ENCODE data around the gene ADAMTS17. TPM values are rescaled to one million over a fixed set of nuclear protein-coding genes. Genes with fewer than 3 reads are reported as not detected.
"Not testable (repeated sequence)": the region's sequence is repeated elsewhere in the genome, so short reads cannot be mapped to it uniquely, and the experiment has no call there.

The ADAMTS17 gene
- total and polyA plus RNA-seq, 4 experiments from 2014 or later = 2.1 to 6.2 (median 4.8) TPM

DNA sequence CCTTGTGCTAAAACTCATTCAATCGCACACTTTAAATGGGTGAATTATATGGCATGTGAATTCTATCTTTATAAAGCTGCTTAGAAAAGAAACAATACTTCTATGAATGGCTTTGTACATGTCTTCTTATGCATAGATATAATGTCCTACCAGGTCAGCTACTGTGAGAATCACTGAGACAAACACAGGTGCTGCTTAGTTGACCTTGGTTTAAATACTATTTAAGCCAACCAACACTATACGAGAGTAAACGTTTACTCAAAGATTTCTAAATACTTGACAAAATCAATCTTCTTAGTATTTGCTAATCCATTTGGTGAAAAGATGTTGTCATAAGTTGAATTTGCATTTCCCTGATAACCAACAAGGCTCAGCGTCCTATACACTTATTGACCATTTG lies 260.3 kb downstream of the ADAMTS17 start:
- Mint-ChIP-seq H3K4me3 (no peak overlapping the region), H3K4me1 (no peaks in the 10 kb centered on the region), H3K27ac (no peak overlapping the region), H3K27me3 (no peaks in the 10 kb centered on the region), H3K9me3 (peaks cover 0 to 2% (median under 1%) of the 10 kb centered on the region in 8 donors), H3K36me3 (peaks cover 4 to 31% of the 10 kb centered on the region in 2 donors)
- DNase-seq = no peak
- H3K4me1 ChIP-seq (ENCODE audit: insufficient read depth, low read length) = no peaks in the 10 kb centered on the region
- no peaks in the 10 kb centered on the region for H3K27me3 ChIP-seq (ENCODE audit: insufficient read depth, low read length)
- H3K27ac ChIP-seq (ENCODE audit: low read depth, low read length) = no peak overlapping the region
- H3K9me3 ChIP-seq (ENCODE audit: control insufficient read depth in 1 of 2, low read length in 2 of 2) = no peaks in the 10 kb centered on the region
- CTCF ChIA-PET (ENCODE audit: partially characterized antibody) = no interaction called here
- no peak overlapping the region for H3K4me3 ChIP-seq (ENCODE audit: low read length in 2 of 2)
- POLR2A ChIA-PET (ENCODE audit: partially characterized antibody) = no interaction called here
- no peaks in the 10 kb centered on the region for H3K36me3 ChIP-seq (ENCODE audit: insufficient read depth, low read length)
- intact Hi-C loops (cut with micrococcal nuclease) = no loop called here

DNA sequence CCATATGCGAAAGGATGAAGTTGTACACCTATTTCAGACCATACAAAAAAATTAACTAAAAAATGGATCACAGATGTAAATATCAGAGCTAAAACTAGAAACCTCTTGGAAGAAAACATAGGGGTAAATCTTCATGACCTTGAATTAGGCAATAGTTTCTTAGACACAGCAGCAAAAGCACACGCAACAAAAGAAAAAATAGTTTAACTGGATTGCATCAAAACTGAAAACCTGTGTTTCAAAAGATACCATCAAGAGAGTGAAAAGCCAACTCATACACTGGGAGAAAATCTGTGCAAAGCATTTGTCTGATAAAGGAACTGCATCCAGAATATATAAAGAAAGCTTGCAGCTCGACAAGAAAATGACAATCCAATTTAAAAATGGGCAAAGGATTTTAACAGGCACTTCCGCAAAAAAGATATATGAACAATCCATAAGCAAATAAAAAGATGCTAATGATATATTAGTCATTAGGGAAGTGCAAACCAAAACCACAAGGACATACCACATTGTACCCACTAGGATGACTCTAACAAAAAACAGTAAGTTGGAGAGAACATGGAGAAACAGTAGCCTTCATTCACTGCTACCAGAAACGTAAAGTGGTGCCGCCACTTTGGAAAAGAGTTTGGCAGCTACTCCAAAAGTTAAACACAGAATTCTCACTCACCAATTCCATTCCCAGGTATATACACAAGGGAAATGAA lies 263.1 kb downstream of the ADAMTS17 start:
- H3K36me3 ChIP-seq (ENCODE audit: insufficient read depth, low read length) = no peaks in the 10 kb centered on the region
- Mint-ChIP-seq H3K27me3 (no peaks in the 10 kb centered on the region), H3K9me3 (peaks cover 0 to 2% (median 0%) of the 10 kb centered on the region in 8 donors), H3K27ac (no peak overlapping the region), H3K4me1 (no peaks in the 10 kb centered on the region), H3K4me3 (no peak overlapping the region), H3K36me3 (peaks cover 4 to 17% of the 10 kb centered on the region in 2 donors)
- no peak for DNase-seq
- no peaks in the 10 kb centered on the region for H3K9me3 ChIP-seq (ENCODE audit: control insufficient read depth in 1 of 2, low read length in 2 of 2)
- H3K4me3 ChIP-seq (ENCODE audit: low read length in 2 of 2) = no peak overlapping the region
- no peaks in the 10 kb centered on the region for H3K4me1 ChIP-seq (ENCODE audit: insufficient read depth, low read length)
- ChIA-PET POLR2A (ENCODE audit: partially characterized antibody) (no interaction called here), CTCF (ENCODE audit: partially characterized antibody) (no interaction called here)
- H3K27me3 ChIP-seq (ENCODE audit: insufficient read depth, low read length) = no peaks in the 10 kb centered on the region
- H3K27ac ChIP-seq (ENCODE audit: low read depth, low read length) = no peak overlapping the region
- intact Hi-C loops (cut with micrococcal nuclease) = no loop called here

DNA sequence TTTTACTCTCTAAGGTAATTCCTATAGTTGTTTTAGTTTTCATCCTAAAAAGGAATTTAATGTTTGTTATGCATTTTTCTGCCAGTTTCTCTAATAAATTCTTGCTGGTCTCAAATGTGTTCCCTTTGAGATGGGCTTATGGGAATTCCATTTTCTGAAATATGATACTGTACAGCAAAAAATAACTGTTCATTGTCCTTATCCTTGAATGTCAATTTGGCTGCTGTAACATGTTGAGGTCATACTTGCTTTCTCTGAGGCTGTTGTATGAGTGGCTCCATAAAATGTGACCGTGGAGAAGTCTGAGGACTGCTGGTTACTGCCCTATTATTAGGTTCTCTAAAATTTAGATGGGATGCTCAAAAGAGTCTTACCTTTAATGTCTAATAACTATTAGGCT lies 266.5 kb downstream of the ADAMTS17 start:
- H3K4me1 Mint-ChIP-seq = no peaks in the 10 kb centered on the region
- no peak overlapping the region for H3K27ac Mint-ChIP-seq
- no peak overlapping the region for H3K4me3 Mint-ChIP-seq
- ChIA-PET POLR2A (ENCODE audit: partially characterized antibody) (no interaction called here), CTCF (ENCODE audit: partially characterized antibody) (no interaction called here)
- Histone ChIP-seq H3K27ac (ENCODE audit: low read depth, low read length) (no peak overlapping the region), H3K36me3 (ENCODE audit: insufficient read depth, low read length) (no peaks in the 10 kb centered on the region), H3K4me3 (ENCODE audit: low read length in 2 of 2) (no peak overlapping the region), H3K27me3 (ENCODE audit: insufficient read depth, low read length) (no peaks in the 10 kb centered on the region), H3K9me3 (ENCODE audit: control insufficient read depth in 1 of 2, low read length in 2 of 2) (no peaks in the 10 kb centered on the region), H3K4me1 (ENCODE audit: insufficient read depth, low read length) (no peaks in the 10 kb centered on the region)
- H3K9me3 Mint-ChIP-seq = peaks cover 0 to 7% (median 3%) of the 10 kb centered on the region in 8 donors
- DNase-seq = no peak
- peaks cover 1 to 9% of the 10 kb centered on the region in 2 donors for H3K36me3 Mint-ChIP-seq
- intact Hi-C loops (cut with micrococcal nuclease) = no loop called here
- H3K27me3 Mint-ChIP-seq = peaks cover 0 to 1% of the 10 kb centered on the region in 2 donors

DNA sequence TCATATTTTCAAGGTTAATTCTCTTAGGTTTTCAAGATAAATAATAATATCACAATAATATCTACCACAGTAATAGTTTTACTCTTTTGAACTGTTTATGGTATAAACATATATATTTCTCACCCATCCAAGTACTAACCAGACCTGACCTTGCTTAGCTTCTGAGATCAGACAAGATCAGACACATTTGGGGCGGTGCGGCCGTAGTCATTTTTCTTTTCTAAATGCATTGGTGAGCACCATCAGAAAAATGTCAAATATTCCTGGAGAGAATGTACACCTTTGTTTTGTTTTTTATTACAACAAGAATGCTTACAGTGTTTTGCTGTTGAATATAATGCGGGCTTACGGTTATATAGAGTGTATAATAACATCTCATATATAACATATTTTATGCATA lies 267.8 kb downstream of the ADAMTS17 start:
- Mint-ChIP-seq H3K27me3 (peaks cover 0 to 1% of the 10 kb centered on the region in 2 donors), H3K27ac (no peak overlapping the region), H3K4me3 (no peak overlapping the region), H3K36me3 (peaks cover 2 to 13% of the 10 kb centered on the region in 2 donors), H3K9me3 (peaks cover 0 to 11% (median 5%) of the 10 kb centered on the region in 8 donors), H3K4me1 (no peaks in the 10 kb centered on the region)
- H3K9me3 ChIP-seq (ENCODE audit: control insufficient read depth in 1 of 2, low read length in 2 of 2) = no peaks in the 10 kb centered on the region
- H3K4me1 ChIP-seq (ENCODE audit: insufficient read depth, low read length) = no peaks in the 10 kb centered on the region
- no peak for DNase-seq
- POLR2A ChIA-PET (ENCODE audit: partially characterized antibody) = no interaction called here
- CTCF ChIA-PET (ENCODE audit: partially characterized antibody) = no interaction called here
- no peak overlapping the region for H3K27ac ChIP-seq (ENCODE audit: low read depth, low read length)
- H3K36me3 ChIP-seq (ENCODE audit: insufficient read depth, low read length) = no peaks in the 10 kb centered on the region
- H3K27me3 ChIP-seq (ENCODE audit: insufficient read depth, low read length) = no peaks in the 10 kb centered on the region
- no peak overlapping the region for H3K4me3 ChIP-seq (ENCODE audit: low read length in 2 of 2)
- intact Hi-C loops (cut with micrococcal nuclease) = no loop called here

DNA sequence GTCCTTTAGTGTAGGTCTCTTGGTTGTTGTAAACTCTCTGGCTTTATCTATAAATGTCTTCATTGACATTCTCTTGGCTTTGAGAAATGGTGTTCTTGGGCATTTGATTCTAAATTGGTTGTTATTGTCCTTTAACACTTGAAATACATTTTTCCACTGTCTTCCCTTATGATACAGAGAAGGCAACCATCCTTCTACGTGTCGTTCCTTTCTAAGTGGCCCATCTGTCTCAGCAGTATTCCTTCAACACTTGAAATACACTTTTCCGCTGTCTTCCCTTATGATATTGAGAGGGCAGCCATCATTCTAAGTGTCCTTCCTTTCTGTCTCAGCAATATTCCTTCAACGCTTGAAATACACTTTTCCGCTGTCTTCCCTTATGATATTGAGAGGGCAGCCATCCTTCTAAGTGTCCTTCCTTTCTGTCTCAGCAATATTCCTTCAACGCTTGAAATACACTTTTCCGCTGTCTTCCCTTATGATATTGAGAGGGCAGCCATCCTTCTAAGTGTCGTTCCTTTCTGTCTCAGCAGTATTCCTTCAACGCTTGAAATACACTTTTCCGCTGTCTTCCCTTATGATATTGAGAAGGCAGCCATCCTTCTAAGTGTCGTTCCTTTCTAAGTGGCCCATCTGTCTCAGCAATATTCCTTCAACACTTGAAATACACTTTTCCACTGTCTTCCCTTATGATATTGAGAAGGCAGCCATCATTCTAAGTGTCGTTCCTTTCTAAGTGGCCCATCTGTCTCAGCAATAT lies 275.1 kb downstream of the ADAMTS17 start:
- Mint-ChIP-seq H3K36me3 (peaks cover 19 to 43% of the 10 kb centered on the region in 2 donors), H3K9me3 (peaks cover 0 to 15% (median 6%) of the 10 kb centered on the region in 8 donors)
- H3K4me1 ChIP-seq (ENCODE audit: insufficient read depth, low read length); H3K27ac ChIP-seq (ENCODE audit: low read depth, low read length); H3K27ac Mint-ChIP-seq; H3K4me3 Mint-ChIP-seq; H3K4me3 ChIP-seq (ENCODE audit: low read length in 2 of 2); DNase-seq; H3K4me1 Mint-ChIP-seq; H3K9me3 ChIP-seq (ENCODE audit: control insufficient read depth in 1 of 2, low read length in 2 of 2); POLR2A ChIA-PET (ENCODE audit: partially characterized antibody); H3K27me3 Mint-ChIP-seq; CTCF ChIA-PET (ENCODE audit: partially characterized antibody); intact Hi-C loops (cut with micrococcal nuclease); H3K27me3 ChIP-seq (ENCODE audit: insufficient read depth, low read length); H3K36me3 ChIP-seq (ENCODE audit: insufficient read depth, low read length): not testable (repeated sequence)

DNA sequence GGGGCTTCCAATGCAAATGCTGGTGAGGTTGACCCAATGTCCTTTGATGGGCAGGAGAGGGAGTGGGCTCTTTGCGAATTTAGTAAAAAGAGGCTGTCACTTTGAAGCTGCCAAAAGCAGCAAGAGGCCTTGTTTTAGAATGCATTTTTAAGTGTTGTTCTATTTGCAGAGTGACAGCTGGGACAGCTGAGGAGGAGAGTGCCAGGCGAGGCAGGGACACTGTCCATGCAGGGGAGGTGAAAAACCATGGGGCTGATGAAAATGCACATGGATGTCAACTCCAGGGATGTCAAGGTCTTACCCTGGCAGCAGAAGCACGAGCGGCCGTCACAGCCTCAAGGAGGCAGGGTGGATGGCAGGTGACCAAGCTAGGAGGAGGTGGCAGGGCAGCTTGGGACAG lies 279.8 kb downstream of the ADAMTS17 start:
- no peaks in the 10 kb centered on the region for H3K27me3 Mint-ChIP-seq
- no peaks in the 10 kb centered on the region for H3K4me1 Mint-ChIP-seq
- Histone ChIP-seq H3K27me3 (ENCODE audit: insufficient read depth, low read length) (no peaks in the 10 kb centered on the region), H3K9me3 (ENCODE audit: control insufficient read depth in 1 of 2, low read length in 2 of 2) (no peaks in the 10 kb centered on the region), H3K27ac (ENCODE audit: low read depth, low read length) (no peak overlapping the region), H3K4me1 (ENCODE audit: insufficient read depth, low read length) (no peaks in the 10 kb centered on the region), H3K4me3 (ENCODE audit: low read length in 2 of 2) (no peak overlapping the region), H3K36me3 (ENCODE audit: insufficient read depth, low read length) (no peaks in the 10 kb centered on the region)
- CTCF ChIA-PET (ENCODE audit: partially characterized antibody) = no interaction called here
- H3K36me3 Mint-ChIP-seq = peaks cover 14 to 32% of the 10 kb centered on the region in 2 donors
- no peak overlapping the region for H3K4me3 Mint-ChIP-seq
- POLR2A ChIA-PET (ENCODE audit: partially characterized antibody) = no interaction called here
- H3K9me3 Mint-ChIP-seq = peaks cover 0 to 5% (median 0%) of the 10 kb centered on the region in 8 donors
- no peak for DNase-seq
- intact Hi-C loops (cut with micrococcal nuclease) = no loop called here
- no peak overlapping the region for H3K27ac Mint-ChIP-seq

DNA sequence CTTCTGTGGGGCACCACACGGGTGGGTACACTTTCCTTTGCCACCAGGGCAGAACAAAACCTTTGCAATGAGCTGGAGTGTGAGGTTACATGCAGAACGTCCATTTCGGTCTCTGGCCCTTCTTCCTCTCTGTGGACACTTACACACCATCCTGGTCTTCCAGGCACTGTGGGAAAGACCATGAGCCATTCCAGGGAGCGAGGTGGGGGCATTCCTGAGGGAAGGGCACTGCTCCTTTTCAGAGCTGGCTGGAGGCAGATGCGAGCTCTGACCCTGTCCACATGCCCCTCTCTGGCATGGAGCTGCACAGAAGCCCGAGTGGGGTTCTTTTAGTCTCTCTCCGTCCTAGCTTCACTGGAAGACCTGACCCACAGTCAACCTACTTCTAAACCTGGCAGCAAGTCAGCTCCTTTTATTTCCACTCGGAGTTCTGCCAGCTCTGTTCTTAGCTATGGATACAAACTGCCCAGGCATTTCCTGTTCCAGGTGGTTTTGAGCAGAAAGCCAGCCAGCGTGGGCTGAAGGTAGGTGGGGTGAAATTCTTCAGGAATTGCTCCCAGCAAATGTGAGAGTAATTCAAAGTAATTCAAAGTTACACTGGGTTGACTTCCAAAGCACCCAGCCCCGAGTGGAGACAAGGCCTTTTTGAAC lies 281.4 kb downstream of the ADAMTS17 start:
- intact Hi-C loops (cut with micrococcal nuclease) = no loop called here
- POLR2A ChIA-PET (ENCODE audit: partially characterized antibody) = no interaction called here
- no peak overlapping the region for H3K4me3 ChIP-seq (ENCODE audit: low read length in 2 of 2)

More for the DNA sequence above, 281.4 kb downstream of the ADAMTS17 start:
- no peaks in the 10 kb centered on the region for H3K27me3 ChIP-seq (ENCODE audit: insufficient read depth, low read length)
- Mint-ChIP-seq H3K4me1 (no peaks in the 10 kb centered on the region), H3K36me3 (peaks cover 7 to 27% of the 10 kb centered on the region in 2 donors), H3K27ac (no peak overlapping the region), H3K4me3 (no peak overlapping the region), H3K27me3 (no peaks in the 10 kb centered on the region), H3K9me3 (no peaks in the 10 kb centered on the region)
- no peak for DNase-seq
- H3K36me3 ChIP-seq (ENCODE audit: insufficient read depth, low read length) = no peaks in the 10 kb centered on the region
- H3K9me3 ChIP-seq (ENCODE audit: control insufficient read depth in 1 of 2, low read length in 2 of 2) = no peaks in the 10 kb centered on the region
- CTCF ChIA-PET (ENCODE audit: partially characterized antibody) = no interaction called here
- no peak overlapping the region for H3K27ac ChIP-seq (ENCODE audit: low read depth, low read length)
- no peaks in the 10 kb centered on the region for H3K4me1 ChIP-seq (ENCODE audit: insufficient read depth, low read length)

All from CD4-positive, alpha-beta memory T cell (primary cell).